ENCODE results near the gene B3GNT8. TPM values are rescaled to one million over a fixed set of nuclear protein-coding genes. Genes with fewer than 3 reads are reported as not detected.

Gene B3GNT8
- total RNA-seq, 1 donor from 2014 or later = 15.9 TPM

DNA sequence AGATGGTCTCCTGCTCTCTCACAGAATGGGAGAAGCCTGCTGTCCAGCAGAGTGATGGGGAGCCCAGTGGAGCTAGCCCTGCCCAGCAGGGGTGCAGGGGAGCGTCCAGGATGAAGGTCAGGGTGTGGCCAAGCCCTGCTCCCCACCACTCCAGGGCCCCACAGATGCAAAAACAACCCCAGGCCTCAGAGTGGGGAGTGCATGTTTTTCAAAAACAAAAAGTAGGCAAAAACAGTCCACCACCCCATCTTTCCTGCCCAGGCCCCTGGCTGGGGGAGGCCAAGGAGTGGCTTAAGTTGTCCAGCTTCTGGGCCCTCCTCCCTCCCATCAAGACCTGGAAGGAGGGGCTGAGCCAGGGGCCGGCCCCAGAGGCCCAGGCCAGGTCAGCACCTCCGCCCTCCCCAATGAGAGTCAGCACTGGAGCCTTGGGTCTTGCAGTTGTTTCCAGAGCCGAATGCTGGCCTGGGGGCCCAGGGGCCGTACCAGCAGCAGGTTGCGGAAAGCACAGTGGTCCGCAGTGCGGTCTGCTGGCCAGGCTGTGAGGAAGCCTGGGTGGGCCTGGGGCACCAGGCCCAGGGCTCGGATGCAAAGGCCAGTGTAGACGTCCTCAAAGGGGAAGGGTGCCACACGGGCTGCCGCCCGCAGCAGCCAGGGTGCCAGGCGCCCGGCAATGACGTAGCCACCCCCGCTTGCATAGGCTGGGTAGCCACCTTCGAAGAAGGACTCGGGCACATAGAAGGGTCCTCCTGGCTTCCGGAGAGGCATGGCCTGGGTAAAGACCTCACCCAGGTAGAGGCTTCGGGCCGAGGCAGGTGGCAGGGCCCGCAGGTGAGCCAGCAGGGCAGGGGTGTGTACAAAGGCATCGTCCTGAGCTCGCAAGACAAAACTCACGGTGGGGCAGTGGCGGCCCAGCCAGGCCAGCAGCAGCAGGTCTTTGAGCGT lies 1.7 kb downstream of the B3GNT8 start:
- H3K36me3 Mint-ChIP-seq (ENCODE audit: unreplicated experiment) = no peaks in the 10 kb centered on the region
- H3K9me3 Mint-ChIP-seq (ENCODE audit: unreplicated experiment) = peaks cover 9% of the 10 kb centered on the region
- no peak overlapping the region for H3K27ac Mint-ChIP-seq (ENCODE audit: unreplicated experiment)
- peaks cover 18% of the 10 kb centered on the region for H3K27me3 Mint-ChIP-seq (ENCODE audit: unreplicated experiment)
- TF ChIP-seq CTCF (IDR thresholded peaks at IDR 0.05; ENCODE audit: partially characterized antibody, unreplicated experiment) = no peak
- H3K4me3 Mint-ChIP-seq (ENCODE audit: unreplicated experiment) = peak overlapping the region; percentile 70
- H3K4me1 Mint-ChIP-seq (ENCODE audit: low read depth, unreplicated experiment) = peaks cover 10% of the 10 kb centered on the region
- no peak for DNase-seq

- Mint-ChIP-seq H3K27ac (ENCODE audit: unreplicated experiment) (no peak overlapping the region), H3K36me3 (ENCODE audit: unreplicated experiment) (no peaks in the 10 kb centered on the region), H3K4me3 (ENCODE audit: unreplicated experiment) (no peak overlapping the region), H3K4me1 (ENCODE audit: low read depth, unreplicated experiment) (peaks cover 10% of the 10 kb centered on the region), H3K9me3 (ENCODE audit: unreplicated experiment) (peaks cover 9% of the 10 kb centered on the region), H3K27me3 (ENCODE audit: unreplicated experiment) (peaks cover 23% of the 10 kb centered on the region)
- DNase-seq = no peak
- no peak for TF ChIP-seq CTCF (IDR thresholded peaks at IDR 0.05; ENCODE audit: partially characterized antibody, unreplicated experiment)
These were observed 2.6 kb downstream of the B3GNT8 start for GRCh38 chr19:41424335-41425173.

DNA sequence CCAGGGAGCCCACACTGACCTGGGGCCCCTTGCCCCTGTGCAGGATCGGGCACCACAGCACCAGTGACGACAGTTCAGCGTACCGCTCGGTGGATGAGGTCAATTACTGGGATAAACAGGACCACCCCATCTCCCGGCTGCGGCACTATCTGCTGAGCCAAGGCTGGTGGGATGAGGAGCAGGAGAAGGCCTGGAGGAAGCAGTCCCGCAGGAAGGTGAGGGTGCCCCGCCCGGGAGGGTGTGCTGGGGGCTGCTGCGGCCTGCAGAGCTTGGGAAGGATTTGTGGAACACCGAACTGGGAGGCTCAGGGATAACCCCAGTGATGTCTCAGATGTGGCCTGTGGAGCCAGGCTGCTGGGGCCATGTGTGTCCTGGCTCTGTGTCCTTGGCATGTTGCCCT lies 4.2 kb downstream of the B3GNT8 start:
- Mint-ChIP-seq H3K27me3 (ENCODE audit: unreplicated experiment) (peaks cover 23% of the 10 kb centered on the region), H3K4me3 (ENCODE audit: unreplicated experiment) (no peak overlapping the region), H3K4me1 (ENCODE audit: low read depth, unreplicated experiment) (peaks cover 7% of the 10 kb centered on the region), H3K27ac (ENCODE audit: unreplicated experiment) (no peak overlapping the region), H3K36me3 (ENCODE audit: unreplicated experiment) (no peaks in the 10 kb centered on the region), H3K9me3 (ENCODE audit: unreplicated experiment) (peaks cover 8% of the 10 kb centered on the region)
- no peak for DNase-seq
- TF ChIP-seq CTCF (IDR thresholded peaks at IDR 0.05; ENCODE audit: partially characterized antibody, unreplicated experiment) = no peak

- peaks cover 20% of the 10 kb centered on the region for H3K27me3 Mint-ChIP-seq (ENCODE audit: unreplicated experiment)
- peaks cover 5% of the 10 kb centered on the region for H3K4me1 Mint-ChIP-seq (ENCODE audit: low read depth, unreplicated experiment)
- TF ChIP-seq CTCF (IDR thresholded peaks at IDR 0.05; ENCODE audit: partially characterized antibody, unreplicated experiment) = no peak
- H3K27ac Mint-ChIP-seq (ENCODE audit: unreplicated experiment) = no peak overlapping the region
- H3K4me3 Mint-ChIP-seq (ENCODE audit: unreplicated experiment) = no peak overlapping the region
- H3K36me3 Mint-ChIP-seq (ENCODE audit: unreplicated experiment) = no peaks in the 10 kb centered on the region
- no peak for DNase-seq
- H3K9me3 Mint-ChIP-seq (ENCODE audit: unreplicated experiment) = peaks cover 5% of the 10 kb centered on the region
These were observed 4.7 kb downstream of the B3GNT8 start for GRCh38 chr19:41422456-41422855.
